Memory B cell (primary cell): ENCODE measurements around the gene ZSWIM5.
"Not testable (repeated sequence)": the region's sequence is repeated elsewhere in the genome, so short reads cannot be mapped to it uniquely, and the experiment has no call there.

Source experiments
- ATAC-seq: fragments of 150-1000 bp; cut with Tn5 transposase; 2 replicates; pipeline ENCODE4 v1.10.0; 2021; ENCODE audit warnings: low read depth, mild to moderate bottlenecking, moderate library complexity
- DNase-seq, 2 donors: peaks; one replicate each; pipeline ENCODE4 v3.0.0; 2022; ENCODE audit warnings: low spot score in 2 of 2
- H3K27ac Mint-ChIP-seq: one replicate; pipeline ENCODE4 v1.8.0; 2022; ENCODE audit warnings: mild to moderate bottlenecking, moderate library complexity, mixed read lengths
- H3K27me3 Mint-ChIP-seq: one replicate; pipeline ENCODE4 v1.8.0; 2022; ENCODE audit warnings: mixed read lengths
- H3K36me3 Mint-ChIP-seq: one replicate; pipeline ENCODE4 v1.8.0; 2022; ENCODE audit warnings: mild to moderate bottlenecking, mixed read lengths
- H3K4me1 Mint-ChIP-seq: one replicate; pipeline ENCODE4 v1.8.0; 2022; ENCODE audit warnings: mixed read lengths
- H3K4me3 Mint-ChIP-seq: one replicate; pipeline ENCODE4 v1.8.0; 2022; ENCODE audit warnings: mild to moderate bottlenecking, moderate library complexity, mixed read lengths
- H3K9me3 Mint-ChIP-seq: one replicate; pipeline ENCODE4 v1.8.0; 2022; ENCODE audit warnings: mixed read lengths

ZSWIM5 gene

GRCh38 chr1:45146833-45147232, 59.6 kb downstream of the ZSWIM5 start:
- no peak for DNase-seq
- no peaks in the 10 kb centered on the region for H3K36me3 Mint-ChIP-seq
- H3K27me3 Mint-ChIP-seq, result no peaks in the 10 kb centered on the region
- no peak for ATAC-seq
- no peaks in the 10 kb centered on the region for H3K9me3 Mint-ChIP-seq
- no peak overlapping the region for H3K4me3 Mint-ChIP-seq
- peaks cover 8% of the 10 kb centered on the region for H3K4me1 Mint-ChIP-seq
- H3K27ac Mint-ChIP-seq, result no peak overlapping the region

- H3K4me3 Mint-ChIP-seq, result no peak overlapping the region
- DNase-seq (no peak), ATAC-seq (no peak)
- peaks cover under 1% of the 10 kb centered on the region for H3K27me3 Mint-ChIP-seq
- no peaks in the 10 kb centered on the region for H3K9me3 Mint-ChIP-seq
- H3K27ac Mint-ChIP-seq, result no peak overlapping the region
- no peaks in the 10 kb centered on the region for H3K36me3 Mint-ChIP-seq
- peaks cover 3% of the 10 kb centered on the region for H3K4me1 Mint-ChIP-seq
Measured at GRCh38 chr1:45141247-45142003, 65.0 kb downstream of the ZSWIM5 start.

- H3K9me3 Mint-ChIP-seq, result no peaks in the 10 kb centered on the region
Measured at GRCh38 chr1:45136984-45137383, 69.4 kb downstream of the ZSWIM5 start.

GRCh38 chr1:45135316-45135715, 71.1 kb downstream of the ZSWIM5 start:
- ATAC-seq (no peak), DNase-seq (no peak)
- Mint-ChIP-seq H3K27me3 (peaks cover 2% of the 10 kb centered on the region), H3K36me3 (no peaks in the 10 kb centered on the region), H3K27ac (no peak overlapping the region), H3K4me1 (no peaks in the 10 kb centered on the region), H3K9me3 (no peaks in the 10 kb centered on the region), H3K4me3 (no peak overlapping the region)

More at GRCh38 chr1:45136984-45137383, 69.4 kb downstream of the ZSWIM5 start:
- H3K36me3 Mint-ChIP-seq, result no peaks in the 10 kb centered on the region
- peaks cover 3% of the 10 kb centered on the region for H3K4me1 Mint-ChIP-seq
- H3K27me3 Mint-ChIP-seq, result peaks cover 2% of the 10 kb centered on the region
- H3K4me3 Mint-ChIP-seq, result no peak overlapping the region
- no peak overlapping the region for H3K27ac Mint-ChIP-seq
- DNase-seq (no peak), ATAC-seq (no peak)

DNA sequence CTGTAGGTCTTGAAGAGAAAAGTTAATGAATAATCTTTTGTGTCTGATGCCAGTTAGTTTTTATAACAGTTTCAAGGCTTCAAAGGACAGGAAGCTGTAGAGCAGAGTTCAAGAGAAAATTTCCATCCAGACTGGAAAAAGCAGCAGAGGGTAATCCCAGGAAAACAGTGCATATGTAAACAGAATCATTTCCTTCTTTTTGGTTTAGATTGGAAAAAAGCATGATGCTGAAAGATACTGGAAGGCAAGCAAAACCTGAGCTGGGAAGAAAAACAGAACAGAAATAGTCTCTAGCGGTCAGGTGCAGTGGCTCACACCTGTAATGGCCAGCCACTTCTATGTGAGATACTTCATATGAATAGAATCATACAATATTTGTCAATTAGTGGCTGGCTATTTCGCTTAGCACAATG, 71.9 kb downstream of the ZSWIM5 start:
- ATAC-seq (no peak), DNase-seq (no peak)
- Mint-ChIP-seq H3K4me1 (no peaks in the 10 kb centered on the region), H3K27me3 (peaks cover 2% of the 10 kb centered on the region), H3K36me3 (no peaks in the 10 kb centered on the region), H3K4me3 (no peak overlapping the region), H3K27ac (no peak overlapping the region), H3K9me3 (no peaks in the 10 kb centered on the region)

- H3K27me3 Mint-ChIP-seq, H3K9me3 Mint-ChIP-seq, H3K4me1 Mint-ChIP-seq, H3K36me3 Mint-ChIP-seq, DNase-seq, ATAC-seq, H3K4me3 Mint-ChIP-seq, H3K27ac Mint-ChIP-seq: not testable (repeated sequence)
Measured at GRCh38 chr1:45132719-45133118, 73.7 kb downstream of the ZSWIM5 start.

GRCh38 chr1:45123358-45123757, 83.0 kb downstream of the ZSWIM5 start:
- no peaks in the 10 kb centered on the region for H3K9me3 Mint-ChIP-seq
- peaks cover 9% of the 10 kb centered on the region for H3K27me3 Mint-ChIP-seq
- H3K4me1 Mint-ChIP-seq, result no peaks in the 10 kb centered on the region
- ATAC-seq (no peak), DNase-seq (no peak)
- H3K27ac Mint-ChIP-seq, result no peak overlapping the region
- H3K36me3 Mint-ChIP-seq, result peaks cover 2% of the 10 kb centered on the region
- H3K4me3 Mint-ChIP-seq, result no peak overlapping the region

DNA sequence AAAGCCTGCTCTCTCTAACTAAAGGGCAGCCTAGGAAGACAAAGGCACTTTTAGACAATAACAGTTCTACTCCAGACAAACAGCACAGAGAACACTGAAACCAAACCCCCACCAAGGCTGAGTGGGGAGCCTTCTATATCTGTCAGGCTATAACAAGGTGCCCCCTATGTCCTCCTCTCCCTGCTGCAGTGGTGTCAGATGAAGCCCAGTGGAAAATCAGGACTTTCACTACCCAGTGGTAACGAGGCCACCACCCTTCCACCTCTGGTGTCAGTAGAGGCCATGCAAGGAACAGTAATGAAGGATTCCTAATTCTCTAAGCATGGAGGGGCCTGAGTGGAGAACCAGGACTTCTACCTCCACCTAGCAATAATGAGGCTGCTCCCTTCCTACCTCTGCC, 83.7 kb downstream of the ZSWIM5 start:
- no peaks in the 10 kb centered on the region for H3K4me1 Mint-ChIP-seq
- no peak overlapping the region for H3K27ac Mint-ChIP-seq
- H3K36me3 Mint-ChIP-seq, result peaks cover 2% of the 10 kb centered on the region
- no peak for ATAC-seq
- no peak overlapping the region for H3K4me3 Mint-ChIP-seq
- no peak for DNase-seq
- H3K27me3 Mint-ChIP-seq, result peaks cover 9% of the 10 kb centered on the region
- H3K9me3 Mint-ChIP-seq, result no peaks in the 10 kb centered on the region

- no peak for DNase-seq
- H3K4me3 Mint-ChIP-seq, result no peak overlapping the region
- peaks cover 6% of the 10 kb centered on the region for H3K4me1 Mint-ChIP-seq
- no peak overlapping the region for H3K27ac Mint-ChIP-seq
- H3K36me3 Mint-ChIP-seq, result peaks cover 2% of the 10 kb centered on the region
- ATAC-seq, result no peak
- H3K9me3 Mint-ChIP-seq, result no peaks in the 10 kb centered on the region
- H3K27me3 Mint-ChIP-seq, result peaks cover 10% of the 10 kb centered on the region
Measured at GRCh38 chr1:45117766-45118165, 88.6 kb downstream of the ZSWIM5 start.

- ATAC-seq, result no peak
- Mint-ChIP-seq H3K4me3 (no peak overlapping the region), H3K27ac (no peak overlapping the region), H3K36me3 (peaks cover 1% of the 10 kb centered on the region), H3K4me1 (peaks cover 6% of the 10 kb centered on the region), H3K27me3 (peaks cover 10% of the 10 kb centered on the region), H3K9me3 (no peaks in the 10 kb centered on the region)
- DNase-seq, result no peak
Measured at GRCh38 chr1:45116820-45117219, 89.6 kb downstream of the ZSWIM5 start.

GRCh38 chr1:45116340-45116739, 90.1 kb downstream of the ZSWIM5 start:
- peaks cover 3% of the 10 kb centered on the region for H3K9me3 Mint-ChIP-seq
- peaks cover 8% of the 10 kb centered on the region for H3K27me3 Mint-ChIP-seq

GRCh38 chr1:45115198-45115597, 91.2 kb downstream of the ZSWIM5 start:
- not testable (repeated sequence) for H3K36me3 Mint-ChIP-seq, H3K27ac Mint-ChIP-seq, ATAC-seq, H3K4me3 Mint-ChIP-seq, H3K27me3 Mint-ChIP-seq, H3K4me1 Mint-ChIP-seq, DNase-seq, H3K9me3 Mint-ChIP-seq

More at GRCh38 chr1:45116340-45116739, 90.1 kb downstream of the ZSWIM5 start:
- ATAC-seq, result no peak
- Mint-ChIP-seq H3K4me1 (peaks cover 6% of the 10 kb centered on the region), H3K27ac (no peak overlapping the region), H3K36me3 (peaks cover 1% of the 10 kb centered on the region), H3K4me3 (no peak overlapping the region)
- DNase-seq, result no peak

DNA sequence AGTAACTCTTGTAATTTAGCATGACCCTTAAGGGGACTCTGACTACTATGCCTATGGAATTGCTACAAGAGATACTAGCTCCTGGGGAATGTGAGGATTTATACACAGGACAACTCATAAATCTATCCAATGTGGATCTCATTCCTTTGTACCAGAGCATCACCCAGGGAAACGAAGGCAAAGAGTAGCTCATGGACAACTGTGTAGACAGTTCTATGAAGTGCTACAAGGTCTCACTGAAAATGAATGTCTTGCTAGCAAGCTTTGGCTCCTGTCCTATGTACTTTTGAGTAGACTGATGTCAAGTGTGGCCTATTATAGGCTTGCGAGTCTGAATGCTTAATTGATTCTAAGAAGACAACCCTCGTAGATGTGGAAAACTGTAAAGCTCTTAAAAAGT, 93.7 kb downstream of the ZSWIM5 start:
- Mint-ChIP-seq H3K9me3 (peaks cover 5% of the 10 kb centered on the region), H3K4me3 (no peak overlapping the region), H3K27ac (no peak overlapping the region), H3K27me3 (peaks cover 4% of the 10 kb centered on the region), H3K36me3 (peaks cover 2% of the 10 kb centered on the region), H3K4me1 (peaks cover 6% of the 10 kb centered on the region)
- DNase-seq (no peak), ATAC-seq (no peak)

- Mint-ChIP-seq H3K4me3 (no peak overlapping the region), H3K4me1 (peaks cover 1% of the 10 kb centered on the region), H3K36me3 (peaks cover 4% of the 10 kb centered on the region), H3K9me3 (peaks cover 5% of the 10 kb centered on the region), H3K27me3 (peaks cover 4% of the 10 kb centered on the region), H3K27ac (no peak overlapping the region)
- no peak for DNase-seq
- no peak for ATAC-seq
Measured at GRCh38 chr1:45111239-45111638, 95.2 kb downstream of the ZSWIM5 start.

- ATAC-seq, result no peak
- Mint-ChIP-seq H3K4me1 (no peaks in the 10 kb centered on the region), H3K36me3 (peaks cover 4% of the 10 kb centered on the region)
Measured at GRCh38 chr1:45107782-45108181, 98.6 kb downstream of the ZSWIM5 start.

More at GRCh38 chr1:45107782-45108181, 98.6 kb downstream of the ZSWIM5 start:
- H3K27ac Mint-ChIP-seq, result no peak overlapping the region
- no peak overlapping the region for H3K4me3 Mint-ChIP-seq
- peaks cover 3% of the 10 kb centered on the region for H3K27me3 Mint-ChIP-seq
- no peak for DNase-seq
- H3K9me3 Mint-ChIP-seq, result peaks cover 5% of the 10 kb centered on the region
